Suprapubic skin (tissue), 4 donors: ENCODE data around the gene TRAPPC10. TPM values are rescaled to one million over a fixed set of nuclear protein-coding genes. Genes with fewer than 3 reads are reported as not detected.

ENCODE experiments used
- DNase-seq, 2 donors: peaks; one replicate each; pipeline ENCODE4 v3.0.0-alpha.2; 2019; ENCODE audit warnings: low spot score in 2 of 2
- H3K27ac ChIP-seq: fragments of 200-600 bp; sonication (generic); one replicate; pipeline ENCODE4 v1.5.1; 2019
- H3K27me3 ChIP-seq: fragments of 200-600 bp; sonication (generic); one replicate; pipeline ENCODE4 v1.5.1; 2019
- H3K36me3 ChIP-seq: fragments of 200-600 bp; sonication (generic); one replicate; pipeline ENCODE4 v1.5.1; 2019
- H3K4me1 ChIP-seq: fragments of 200-600 bp; sonication (generic); one replicate; pipeline ENCODE4 v1.5.1; 2019
- H3K4me3 ChIP-seq: fragments of 200-600 bp; sonication (generic); one replicate; pipeline ENCODE4 v1.5.1; 2019; ENCODE audit warnings: mild to moderate bottlenecking
- H3K9me3 ChIP-seq: fragments of 200-600 bp; sonication (generic); one replicate; pipeline ENCODE4 v1.5.1; 2019
- EP300 ChIP-seq: sonication (generic); formaldehyde crosslinking; IDR thresholded peaks from one replicate; pipeline ENCODE4 v1.6.1; 2017; ENCODE audit warnings: antibody characterized with exemption
- POLR2A ChIP-seq, 2 donors: fragments of 450-650 bp; IDR thresholded peaks; one replicate each; pipeline ENCODE4 v1.6.1; 2017; ENCODE audit warnings: antibody characterized with exemption in 2 of 2, mild to moderate bottlenecking in 2 of 2, moderate library complexity in 2 of 2
- POLR2AphosphoS5 ChIP-seq, 3 donors: sonication (generic); formaldehyde crosslinking; IDR thresholded peaks; one replicate each; pipeline ENCODE4 v1.6.1; 2017; ENCODE audit warnings: antibody characterized with exemption in 3 of 3
- WGBS: methylation state at CpG from one replicate; pipeline ENCODE4 v1.1.5; 2018; 5-methylcytosine and 5-hydroxymethylcytosine counted together
- total RNA-seq, 4 donors: library from RNA; depleted of rRNA; stranded (reverse); fragments of >200 nt; gene quantifications; one replicate each; pipeline ENCODE4 v1.1.0, GENCODE V29; 2016
- TF ChIP-seq, protein P1 (sequence below), 2 donors: fragments of 200-600 bp in 1 of 2; fragments of 450-650 bp in 1 of 2; sonication (generic) in 1 of 2; IDR thresholded peaks; one replicate each; pipeline ENCODE4 v1.5.1; 2016 to 2019; ENCODE audit warnings: antibody characterized with exemption in 2 of 2, mild to moderate bottlenecking in 1 of 2, moderate library complexity in 1 of 2

Gene TRAPPC10
- total RNA-seq, 4 donors from 2014 or later: 31.0 to 51.8 (median 43.0) TPM

DNA sequence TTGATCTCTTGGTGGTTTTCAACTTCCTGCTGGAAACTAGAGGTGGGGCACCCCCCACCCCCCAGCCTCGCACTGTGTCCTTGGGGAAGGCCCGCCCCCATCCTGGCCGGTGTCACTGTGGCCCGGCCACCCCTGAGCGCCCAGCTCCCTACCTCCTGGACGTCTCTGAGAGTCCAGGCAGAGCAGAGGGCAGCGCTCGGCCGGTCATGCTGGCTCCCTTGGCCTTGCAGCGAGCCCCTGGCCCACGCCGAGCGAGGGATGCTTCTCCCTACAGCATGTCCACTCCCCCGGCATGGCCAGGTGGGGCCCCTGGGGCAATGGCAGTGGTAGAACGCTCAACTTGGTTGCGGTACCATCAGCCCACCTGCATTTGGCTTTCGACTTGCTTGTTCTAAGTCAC is 28.7 kb upstream of the TRAPPC10 start:
- Histone ChIP-seq H3K27ac (no peak overlapping the region), H3K27me3 (no peaks in the 10 kb centered on the region), H3K9me3 (no peaks in the 10 kb centered on the region), H3K4me3 (no peak overlapping the region), H3K36me3 (peaks cover 51% of the 10 kb centered on the region), H3K4me1 (peaks cover 12% of the 10 kb centered on the region)
- WGBS: 91% methylated on average over 14 of the region's 17 CpGs
- DNase-seq: no peak
- no peak for TF ChIP-seq POLR2A (IDR thresholded peaks at IDR 0.05)
- no peak for TF ChIP-seq POLR2AphosphoS5 (IDR thresholded peaks at IDR 0.05)
- TF ChIP-seq, protein P1, sequence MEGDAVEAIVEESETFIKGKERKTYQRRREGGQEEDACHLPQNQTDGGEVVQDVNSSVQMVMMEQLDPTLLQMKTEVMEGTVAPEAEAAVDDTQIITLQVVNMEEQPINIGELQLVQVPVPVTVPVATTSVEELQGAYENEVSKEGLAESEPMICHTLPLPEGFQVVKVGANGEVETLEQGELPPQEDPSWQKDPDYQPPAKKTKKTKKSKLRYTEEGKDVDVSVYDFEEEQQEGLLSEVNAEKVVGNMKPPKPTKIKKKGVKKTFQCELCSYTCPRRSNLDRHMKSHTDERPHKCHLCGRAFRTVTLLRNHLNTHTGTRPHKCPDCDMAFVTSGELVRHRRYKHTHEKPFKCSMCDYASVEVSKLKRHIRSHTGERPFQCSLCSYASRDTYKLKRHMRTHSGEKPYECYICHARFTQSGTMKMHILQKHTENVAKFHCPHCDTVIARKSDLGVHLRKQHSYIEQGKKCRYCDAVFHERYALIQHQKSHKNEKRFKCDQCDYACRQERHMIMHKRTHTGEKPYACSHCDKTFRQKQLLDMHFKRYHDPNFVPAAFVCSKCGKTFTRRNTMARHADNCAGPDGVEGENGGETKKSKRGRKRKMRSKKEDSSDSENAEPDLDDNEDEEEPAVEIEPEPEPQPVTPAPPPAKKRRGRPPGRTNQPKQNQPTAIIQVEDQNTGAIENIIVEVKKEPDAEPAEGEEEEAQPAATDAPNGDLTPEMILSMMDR (IDR thresholded peaks at IDR 0.05): no peak
- no peak for TF ChIP-seq EP300

DNA sequence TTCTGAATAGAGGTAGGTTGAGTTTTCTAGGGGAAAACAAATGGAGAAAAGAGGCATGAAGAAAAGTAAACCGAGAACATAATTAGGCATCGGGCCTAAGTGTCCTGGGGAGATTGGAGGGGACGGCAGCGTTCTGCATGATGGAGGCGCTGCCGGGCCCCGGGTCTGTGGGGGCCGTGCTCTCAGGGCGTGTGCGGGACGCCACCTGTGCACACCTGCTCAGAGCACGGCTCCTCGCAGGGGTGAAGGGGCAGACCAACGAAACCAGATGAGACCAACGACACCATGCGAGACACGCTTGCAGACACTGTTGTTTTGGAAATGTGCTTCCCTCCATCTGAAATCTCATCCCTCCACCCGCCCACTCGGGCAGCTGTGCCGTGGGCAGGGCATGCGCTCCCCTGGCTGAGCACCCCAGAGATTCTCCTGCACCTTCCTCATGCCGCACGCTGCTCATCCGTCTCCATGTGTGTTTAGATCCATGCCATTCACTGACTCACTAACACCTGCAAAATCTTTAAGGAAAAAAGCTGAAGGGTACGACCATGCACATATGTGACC is 28.2 kb upstream of the TRAPPC10 start:
- Histone ChIP-seq H3K36me3 (peaks cover 46% of the 10 kb centered on the region), H3K4me3 (no peak overlapping the region), H3K9me3 (no peaks in the 10 kb centered on the region), H3K27ac (no peak overlapping the region), H3K27me3 (no peaks in the 10 kb centered on the region), H3K4me1 (peaks cover 12% of the 10 kb centered on the region)
- no peak for DNase-seq
- WGBS: 81% methylated on average over 25 of the region's 25 CpGs
- no peak for TF ChIP-seq POLR2A (IDR thresholded peaks at IDR 0.05)
- TF ChIP-seq, protein P1 (IDR thresholded peaks at IDR 0.05): no peak

DNA sequence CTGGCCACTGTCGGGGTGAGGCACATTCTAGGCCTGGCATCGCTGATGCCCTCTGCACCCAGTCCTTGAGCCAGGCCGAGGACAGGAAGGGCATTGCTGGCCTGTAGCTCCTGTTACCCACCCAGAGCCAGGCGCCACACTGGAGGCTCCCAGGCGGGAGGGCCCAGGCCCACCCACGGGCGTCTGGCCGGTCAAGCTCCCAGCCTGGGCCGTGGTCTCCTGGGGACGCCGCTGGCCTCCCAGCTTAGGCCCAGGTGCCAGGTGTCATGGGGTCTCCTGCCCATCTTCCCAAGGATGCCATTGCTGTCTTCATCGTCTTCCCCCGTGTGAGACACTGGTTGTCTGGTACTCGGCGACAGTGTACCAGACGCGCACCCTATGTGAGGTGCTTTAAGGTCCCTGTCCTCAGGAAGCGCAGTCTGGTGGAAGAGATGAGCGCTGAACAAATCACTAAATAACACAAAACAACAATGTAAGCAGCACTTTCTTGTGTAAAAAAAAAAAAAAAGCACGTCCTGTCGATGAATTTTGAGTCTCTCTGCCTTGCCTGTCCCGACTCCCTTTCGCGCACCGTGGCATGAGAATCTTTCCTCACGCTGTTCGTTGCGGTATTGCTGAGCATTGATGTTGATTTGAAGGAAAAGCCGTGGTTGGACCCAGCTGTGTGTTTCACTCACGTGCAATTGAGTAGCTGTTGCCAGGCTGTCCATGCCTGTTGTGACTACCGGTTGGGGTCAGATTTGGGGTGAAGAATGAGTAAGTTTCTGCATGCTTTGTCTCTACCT is 27.0 kb upstream of the TRAPPC10 start:
- 89% methylated on average over 24 of the region's 31 CpGs for WGBS
- peaks cover 38% of the 10 kb centered on the region for H3K36me3 ChIP-seq
- TF ChIP-seq POLR2AphosphoS5 (IDR thresholded peaks at IDR 0.05) (no peak), EP300 (no peak), POLR2A (IDR thresholded peaks at IDR 0.05) (no peak)
- TF ChIP-seq, protein P1 (IDR thresholded peaks at IDR 0.05): no peak

DNA sequence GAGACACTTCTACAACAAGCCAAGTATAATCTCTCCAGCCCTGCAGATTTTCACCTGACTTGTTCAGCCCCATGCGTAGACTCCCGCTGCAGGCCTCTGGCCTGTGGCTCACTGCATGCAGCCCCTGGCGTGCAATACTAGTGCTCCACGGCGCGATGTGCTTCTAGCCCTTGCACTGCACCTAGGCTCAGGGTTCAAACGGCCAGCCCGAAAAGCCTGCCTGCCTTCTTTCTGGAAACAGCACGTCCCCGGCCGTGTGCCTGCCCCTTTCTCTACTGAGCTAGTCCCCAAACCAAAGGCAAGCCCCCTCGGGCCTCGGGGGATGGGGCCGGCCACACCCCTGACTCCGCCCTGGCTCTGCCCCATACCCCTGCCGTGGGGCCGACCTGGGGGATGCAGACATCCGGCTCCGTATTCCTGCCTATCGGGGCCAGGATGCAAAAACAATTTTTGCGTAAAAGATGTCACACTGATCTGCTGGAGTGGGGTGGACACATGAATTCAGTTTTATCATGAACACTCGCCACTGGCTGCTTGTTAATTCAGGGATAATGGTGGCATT is 26.3 kb upstream of the TRAPPC10 start:
- TF ChIP-seq POLR2AphosphoS5 (IDR thresholded peaks at IDR 0.05) (no peak), POLR2A (IDR thresholded peaks at IDR 0.05) (no peak), EP300 (no peak)
- TF ChIP-seq, protein P1 (IDR thresholded peaks at IDR 0.05): no peak
- Histone ChIP-seq H3K36me3 (peaks cover 33% of the 10 kb centered on the region), H3K27me3 (no peaks in the 10 kb centered on the region), H3K9me3 (no peaks in the 10 kb centered on the region), H3K4me3 (no peak overlapping the region), H3K4me1 (peaks cover 12% of the 10 kb centered on the region), H3K27ac (no peak overlapping the region)
- no peak for DNase-seq
- 35% methylated on average over 22 of the region's 22 CpGs for WGBS

More for the DNA sequence above, 27.0 kb upstream of the TRAPPC10 start:
- H3K9me3 ChIP-seq: no peaks in the 10 kb centered on the region
- no peaks in the 10 kb centered on the region for H3K27me3 ChIP-seq
- H3K4me1 ChIP-seq: peaks cover 12% of the 10 kb centered on the region
- DNase-seq: no peak
- no peak overlapping the region for H3K27ac ChIP-seq
- no peak overlapping the region for H3K4me3 ChIP-seq
